GM10847 (cell line): ENCODE data around the gene VIM.

Source experiments
- POLR2A ChIP-seq: IDR thresholded peaks from 2 replicates; pipeline ENCODE4 v1.6.1; 2011; ENCODE audit not compliant: insufficient read length; ENCODE audit errors: extremely low read depth

Gene VIM

GRCh38 chr10:17217631-17218232 lies 10.3 kb upstream of the VIM start:
- no peak for TF ChIP-seq POLR2A

- TF ChIP-seq POLR2A, result no peak
Observed at GRCh38 chr10:17219024-17219423, 9.0 kb upstream of the VIM start.

GRCh38 chr10:17220652-17221100 lies 7.4 kb upstream of the VIM start:
- TF ChIP-seq POLR2A, result no peak

GRCh38 chr10:17222329-17222728 lies 5.7 kb upstream of the VIM start:
- TF ChIP-seq POLR2A, result no peak

- no peak for TF ChIP-seq POLR2A
Observed at GRCh38 chr10:17225808-17226207, 2.2 kb upstream of the VIM start.

GRCh38 chr10:17226891-17227303 lies 1.1 kb upstream of the VIM start:
- no peak for TF ChIP-seq POLR2A

- no peak for TF ChIP-seq POLR2A
Observed at GRCh38 chr10:17227367-17228090, 512 bp upstream of the VIM start.

GRCh38 chr10:17229016-17229716 lies 1.1 kb downstream of the VIM start:
- peak; percentile 69 for TF ChIP-seq POLR2A

- TF ChIP-seq POLR2A, result peak; percentile 22
Observed at GRCh38 chr10:17229717-17229966, 1.6 kb downstream of the VIM start.

- TF ChIP-seq POLR2A, result peak; percentile 62
Observed at GRCh38 chr10:17229967-17230682, 2.1 kb downstream of the VIM start.

GRCh38 chr10:17231788-17232187 lies 3.7 kb downstream of the VIM start:
- TF ChIP-seq POLR2A, result no peak

- no peak for TF ChIP-seq POLR2A
Observed at GRCh38 chr10:17232276-17232960, 4.4 kb downstream of the VIM start.

GRCh38 chr10:17233286-17233991 lies 5.4 kb downstream of the VIM start:
- TF ChIP-seq POLR2A, result no peak

- TF ChIP-seq POLR2A, result no peak
Observed at GRCh38 chr10:17234431-17234945, 6.4 kb downstream of the VIM start.
